Breast epithelium (tissue), 4 donors: ENCODE results near the gene IL20RB. TPM values are rescaled to one million over a fixed set of nuclear protein-coding genes. Genes with fewer than 3 reads are reported as not detected.
"Not testable (repeated sequence)": the region's sequence is repeated elsewhere in the genome, so short reads cannot be mapped to it uniquely, and the experiment has no call there.

ENCODE experiments used
- DNase-seq, 2 donors: peaks; one replicate each; pipeline ENCODE4 v3.0.0-alpha.2; 2019; ENCODE audit warnings: low spot score in 2 of 2
- H3K27ac ChIP-seq, 2 donors: fragments of 200-600 bp; sonication (generic) in 1 of 2; one replicate each; pipeline ENCODE4 v1.5.1; 2016 to 2019; ENCODE audit warnings: mild to moderate bottlenecking in 1 of 2
- H3K27me3 ChIP-seq, 2 donors: fragments of 200-600 bp; sonication (generic) in 1 of 2; one replicate each; pipeline versions ENCODE4 v1.5.1 to v1.6.0; 2017 to 2019; ENCODE audit warnings: control low read depth in 1 of 2, mild to moderate bottlenecking in 1 of 2
- H3K36me3 ChIP-seq: fragments of 200-600 bp; one replicate; pipeline ENCODE4 v1.5.1; 2019
- H3K4me1 ChIP-seq, 2 donors: fragments of 200-600 bp; sonication (generic); one replicate each; pipeline ENCODE4 v1.5.1; 2016 to 2019; ENCODE audit warnings: control low read depth in 1 of 2
- H3K4me3 ChIP-seq, 3 donors: fragments of 200-600 bp; sonication (generic); 1 replicate in 2 of 3; 2 replicates in 1 of 3; pipeline ENCODE4 v1.5.1; 2016 to 2019; ENCODE audit warnings: mild to moderate bottlenecking in 3 of 3, moderate library complexity in 2 of 3
- H3K9me3 ChIP-seq, 2 donors: fragments of 200-600 bp; sonication (generic) in 1 of 2; one replicate each; pipeline ENCODE4 v1.5.1; 2016 to 2019; ENCODE audit warnings: control low read depth in 1 of 2
- POLR2A ChIP-seq: fragments of 450-650 bp; IDR thresholded peaks from one replicate; pipeline ENCODE4 v1.6.1; 2016; ENCODE audit warnings: antibody characterized with exemption, mild to moderate bottlenecking, moderate library complexity
- POLR2AphosphoS5 ChIP-seq, 3 donors: sonication (generic); formaldehyde crosslinking; IDR thresholded peaks; one replicate each; pipeline ENCODE4 v1.6.1; 2017; ENCODE audit warnings: antibody characterized with exemption in 3 of 3
- intact Hi-C: fragments of 100-400 bp; cut with DNase I; formaldehyde crosslinking; loops from one replicate; pipeline ENCODE4 v1.15.1; 2023; ENCODE audit warnings: low total_unique reads
- total RNA-seq, 3 donors: library from RNA; depleted of rRNA; stranded (reverse); fragments of >200 nt; gene quantifications; one replicate each; pipeline ENCODE4 v1.1.0, GENCODE V29; 2016
- TF ChIP-seq, protein P1 (sequence below), 3 donors: fragments of 450-650 bp; IDR thresholded peaks; one replicate each; pipeline ENCODE4 v1.5.1; 2016 to 2017; ENCODE audit warnings: antibody characterized with exemption in 3 of 3, mild to moderate bottlenecking in 3 of 3, moderate library complexity in 3 of 3

The IL20RB gene
- total RNA-seq, 3 donors from 2014 or later, result 1.6 to 2.2 (median 1.6) TPM

DNA sequence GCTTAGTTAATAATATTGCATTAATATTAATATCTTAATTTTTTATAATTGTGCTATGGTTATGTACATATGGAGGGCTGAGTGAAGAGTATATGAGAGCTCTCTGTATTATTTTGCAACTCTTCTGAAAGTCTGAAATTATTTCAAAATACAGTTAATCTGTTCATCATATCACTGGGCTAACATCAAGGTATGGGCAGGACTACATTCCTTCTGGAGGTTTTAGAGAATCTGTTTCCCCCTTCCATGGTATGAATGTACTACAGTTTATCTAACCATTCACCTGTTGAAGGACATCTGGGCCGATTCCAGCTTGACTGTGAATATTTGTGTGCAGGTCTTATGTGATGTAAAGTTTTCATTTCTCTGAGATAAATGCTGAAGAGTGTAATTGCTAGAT lies 5.1 kb downstream of the IL20RB start:
- TF ChIP-seq, protein P1, sequence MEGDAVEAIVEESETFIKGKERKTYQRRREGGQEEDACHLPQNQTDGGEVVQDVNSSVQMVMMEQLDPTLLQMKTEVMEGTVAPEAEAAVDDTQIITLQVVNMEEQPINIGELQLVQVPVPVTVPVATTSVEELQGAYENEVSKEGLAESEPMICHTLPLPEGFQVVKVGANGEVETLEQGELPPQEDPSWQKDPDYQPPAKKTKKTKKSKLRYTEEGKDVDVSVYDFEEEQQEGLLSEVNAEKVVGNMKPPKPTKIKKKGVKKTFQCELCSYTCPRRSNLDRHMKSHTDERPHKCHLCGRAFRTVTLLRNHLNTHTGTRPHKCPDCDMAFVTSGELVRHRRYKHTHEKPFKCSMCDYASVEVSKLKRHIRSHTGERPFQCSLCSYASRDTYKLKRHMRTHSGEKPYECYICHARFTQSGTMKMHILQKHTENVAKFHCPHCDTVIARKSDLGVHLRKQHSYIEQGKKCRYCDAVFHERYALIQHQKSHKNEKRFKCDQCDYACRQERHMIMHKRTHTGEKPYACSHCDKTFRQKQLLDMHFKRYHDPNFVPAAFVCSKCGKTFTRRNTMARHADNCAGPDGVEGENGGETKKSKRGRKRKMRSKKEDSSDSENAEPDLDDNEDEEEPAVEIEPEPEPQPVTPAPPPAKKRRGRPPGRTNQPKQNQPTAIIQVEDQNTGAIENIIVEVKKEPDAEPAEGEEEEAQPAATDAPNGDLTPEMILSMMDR (IDR thresholded peaks at IDR 0.05), result no peak
- TF ChIP-seq POLR2A (no peak), POLR2AphosphoS5 (IDR thresholded peaks at IDR 0.05) (no peak)
- no peak overlapping the region for H3K27ac ChIP-seq
- H3K36me3 ChIP-seq, result no peaks in the 10 kb centered on the region
- DNase-seq, result no peak
- intact Hi-C loops, result no loop called here
- no peaks in the 10 kb centered on the region for H3K27me3 ChIP-seq
- H3K4me1 ChIP-seq, result no peaks in the 10 kb centered on the region
- H3K9me3 ChIP-seq, result no peaks in the 10 kb centered on the region
- no peak overlapping the region for H3K4me3 ChIP-seq

DNA sequence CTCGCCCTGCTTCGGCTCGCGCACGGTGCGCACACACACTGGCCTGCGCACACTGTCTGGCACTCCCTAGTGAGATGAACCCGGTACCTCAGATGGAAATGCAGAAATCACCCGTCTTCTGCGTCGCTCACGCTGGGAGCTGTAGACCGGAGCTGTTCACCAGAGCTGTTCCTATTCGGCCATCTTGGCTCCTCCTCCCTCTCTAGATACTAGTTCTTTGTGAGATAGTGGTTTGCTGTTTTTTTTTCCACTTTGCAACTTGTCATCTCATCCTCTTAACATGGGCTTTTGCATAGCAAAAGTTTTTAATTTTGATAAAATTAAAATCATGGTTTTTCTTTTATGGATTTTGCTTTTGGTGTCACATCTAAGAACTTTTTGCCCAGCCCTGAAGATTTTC lies 11.8 kb downstream of the IL20RB start:
- H3K9me3 ChIP-seq, H3K4me3 ChIP-seq, H3K4me1 ChIP-seq, DNase-seq, intact Hi-C loops, H3K27ac ChIP-seq, H3K36me3 ChIP-seq, H3K27me3 ChIP-seq: not testable (repeated sequence)

DNA sequence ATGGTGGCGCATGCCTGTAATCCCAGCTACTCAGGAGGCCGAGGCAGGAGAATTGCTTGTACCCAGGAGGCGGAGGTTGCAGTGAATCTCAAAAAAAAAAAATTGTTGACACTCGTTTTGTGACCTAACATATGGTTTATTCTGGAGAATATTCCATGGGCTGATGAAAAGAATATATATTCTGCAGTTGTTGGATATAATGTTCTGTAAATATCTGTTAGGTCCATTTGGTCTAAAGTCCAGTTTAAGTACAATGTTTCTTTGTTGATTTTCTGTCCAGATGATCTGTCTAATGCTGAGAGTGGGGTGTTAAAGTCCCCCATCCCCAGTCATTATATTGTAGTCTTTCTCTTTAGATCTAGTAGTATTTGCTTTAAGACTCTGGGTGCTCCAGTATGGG lies 15.6 kb downstream of the IL20RB start:
- TF ChIP-seq, protein P1 (IDR thresholded peaks at IDR 0.05), result no peak
- TF ChIP-seq POLR2A, result no peak
- no peak overlapping the region for H3K27ac ChIP-seq
- no peaks in the 10 kb centered on the region for H3K36me3 ChIP-seq
- H3K4me1 ChIP-seq, result no peaks in the 10 kb centered on the region
- intact Hi-C loops, result no loop called here
- H3K4me3 ChIP-seq, result no peak overlapping the region
- H3K27me3 ChIP-seq, result no peaks in the 10 kb centered on the region
- H3K9me3 ChIP-seq, result peaks cover 3 to 6% of the 10 kb centered on the region in 2 donors
- no peak for DNase-seq

DNA sequence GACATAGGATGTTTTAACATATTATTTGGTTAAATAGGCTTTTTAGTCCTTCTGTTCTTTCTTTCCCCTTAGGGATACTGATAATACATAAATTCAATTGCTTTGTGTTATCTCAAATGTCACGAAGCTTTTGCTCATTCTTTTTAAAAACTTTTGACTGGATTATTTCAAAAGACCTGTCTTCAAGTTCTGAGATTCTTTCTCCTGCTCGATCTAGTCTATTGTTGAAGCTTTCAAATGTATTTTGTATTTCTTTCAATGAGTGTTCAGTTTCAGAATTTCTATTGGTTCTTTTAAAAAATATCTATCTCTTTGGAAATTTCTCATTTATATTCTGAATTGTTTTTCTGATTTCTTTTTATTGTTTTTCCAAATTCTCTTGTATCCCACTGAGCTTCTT lies 16.9 kb downstream of the IL20RB start:
- DNase-seq, result no peak
- H3K36me3 ChIP-seq, result no peaks in the 10 kb centered on the region
- H3K9me3 ChIP-seq, result peaks cover 3 to 6% of the 10 kb centered on the region in 2 donors
- intact Hi-C loops, result no loop called here
- TF ChIP-seq, protein P1 (IDR thresholded peaks at IDR 0.05), result no peak
- TF ChIP-seq POLR2A, result no peak
- TF ChIP-seq POLR2AphosphoS5 (IDR thresholded peaks at IDR 0.05), result no peak
- no peaks in the 10 kb centered on the region for H3K27me3 ChIP-seq
- H3K4me3 ChIP-seq, result no peak overlapping the region
- H3K27ac ChIP-seq, result no peak overlapping the region
- no peaks in the 10 kb centered on the region for H3K4me1 ChIP-seq

DNA sequence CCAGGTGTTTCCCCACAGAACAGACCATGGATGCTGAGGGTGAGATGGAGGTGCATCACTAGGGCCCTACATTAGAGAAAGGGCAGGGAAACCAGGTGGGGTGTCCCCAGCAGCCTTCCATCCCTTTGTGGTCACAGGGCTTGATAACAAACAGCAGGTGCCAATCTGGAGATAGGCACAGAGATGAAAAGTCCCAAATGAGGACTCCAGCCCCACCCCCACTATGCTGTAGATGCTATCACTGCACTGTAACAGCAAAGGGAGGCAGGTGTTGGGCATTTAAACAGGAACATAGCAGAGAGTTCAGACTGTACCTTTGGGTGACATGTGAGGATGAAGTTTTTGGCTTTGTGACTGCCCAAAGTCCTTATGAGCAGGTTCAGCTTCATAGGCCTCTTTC lies 21.4 kb downstream of the IL20RB start:
- Histone ChIP-seq H3K27me3 (no peaks in the 10 kb centered on the region), H3K4me1 (no peaks in the 10 kb centered on the region), H3K36me3 (no peaks in the 10 kb centered on the region), H3K27ac (no peak overlapping the region), H3K4me3 (no peak overlapping the region), H3K9me3 (peaks cover 2 to 6% of the 10 kb centered on the region in 2 donors)
- intact Hi-C loops, result no loop called here
- TF ChIP-seq, protein P1 (IDR thresholded peaks at IDR 0.05), result no peak
- TF ChIP-seq POLR2A (no peak), POLR2AphosphoS5 (IDR thresholded peaks at IDR 0.05) (no peak)
- DNase-seq, result no peak

DNA sequence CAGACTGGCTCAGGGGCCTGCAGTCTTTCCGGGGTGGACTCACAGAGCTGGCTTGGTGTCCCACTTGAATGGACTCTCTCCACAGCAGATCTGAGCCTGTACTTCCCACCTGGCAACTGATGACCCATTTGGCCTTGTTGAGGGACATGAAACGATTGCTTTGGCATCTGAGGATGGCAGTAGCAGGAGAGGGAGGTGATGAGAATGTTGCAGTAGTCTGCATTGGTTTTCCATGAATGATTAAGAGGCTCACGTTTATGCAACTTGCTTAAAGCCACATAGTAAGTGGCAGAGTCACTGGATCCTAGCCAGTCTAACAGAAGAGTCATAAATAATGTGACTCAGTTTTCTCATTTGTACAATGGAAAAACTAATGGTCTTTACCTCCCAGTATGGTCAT lies 21.9 kb downstream of the IL20RB start:
- Histone ChIP-seq H3K36me3 (no peaks in the 10 kb centered on the region), H3K4me3 (no peak overlapping the region), H3K27ac (no peak overlapping the region), H3K9me3 (peaks cover 0 to 6% of the 10 kb centered on the region in 2 donors), H3K27me3 (no peaks in the 10 kb centered on the region), H3K4me1 (no peaks in the 10 kb centered on the region)
- DNase-seq, result no peak
- TF ChIP-seq POLR2A (no peak), POLR2AphosphoS5 (IDR thresholded peaks at IDR 0.05) (no peak)
- TF ChIP-seq, protein P1 (IDR thresholded peaks at IDR 0.05), result no peak
- intact Hi-C loops, result no loop called here
